IPS DF 19.7 (cell line): ENCODE results near the gene CASK.
"Not testable (repeated sequence)": the region's sequence is repeated elsewhere in the genome, so short reads cannot be mapped to it uniquely, and the experiment has no call there.

Source experiments
- DNase-seq: peaks from one replicate; pipeline ENCODE4 v3.0.0-alpha.2; 2013; ENCODE audit warnings: low read depth, low spot score

The CASK gene

DNA sequence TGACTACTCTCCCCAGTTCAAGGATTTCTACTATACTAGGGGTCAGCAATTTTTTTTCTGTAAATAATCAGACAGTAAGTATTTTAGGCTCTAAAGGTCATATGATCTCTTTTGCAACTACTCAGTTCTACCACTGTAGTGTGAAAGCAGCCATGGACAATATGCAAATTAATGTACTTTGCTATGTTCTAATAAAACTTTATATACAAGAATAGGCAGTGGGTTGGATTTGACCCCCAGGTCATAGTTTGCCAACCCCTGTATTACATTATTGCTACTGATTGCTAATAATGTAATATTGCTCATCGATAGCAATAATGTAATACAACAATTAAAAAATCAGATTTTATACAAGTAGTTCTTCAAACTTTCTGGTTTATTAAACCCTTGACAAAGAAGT, 293.8 kb downstream of the CASK start:
- DNase-seq = no peak

- DNase-seq = no peak
Measured at GRCh38 chrX:41621222-41621723, 302.1 kb downstream of the CASK start.

DNA sequence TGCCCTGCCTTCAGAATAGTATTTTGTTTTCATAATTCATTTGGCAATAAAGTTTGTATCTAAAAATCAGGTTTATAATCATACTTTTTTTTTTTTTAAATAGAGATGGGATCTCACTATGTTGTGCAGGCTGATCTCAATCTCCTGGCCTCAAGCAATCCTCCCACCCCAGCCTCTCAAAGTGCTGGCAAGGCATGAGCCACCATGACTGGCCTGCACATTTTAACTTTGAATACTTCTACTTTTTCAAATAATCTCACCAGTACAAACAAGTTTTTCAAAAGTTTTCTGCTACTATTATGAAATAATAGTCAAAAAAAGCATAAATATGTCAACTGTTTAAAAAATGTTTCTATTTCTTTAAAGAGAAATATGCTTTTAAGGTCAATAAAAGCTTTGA, 304.1 kb downstream of the CASK start:
- no peak for DNase-seq

DNA sequence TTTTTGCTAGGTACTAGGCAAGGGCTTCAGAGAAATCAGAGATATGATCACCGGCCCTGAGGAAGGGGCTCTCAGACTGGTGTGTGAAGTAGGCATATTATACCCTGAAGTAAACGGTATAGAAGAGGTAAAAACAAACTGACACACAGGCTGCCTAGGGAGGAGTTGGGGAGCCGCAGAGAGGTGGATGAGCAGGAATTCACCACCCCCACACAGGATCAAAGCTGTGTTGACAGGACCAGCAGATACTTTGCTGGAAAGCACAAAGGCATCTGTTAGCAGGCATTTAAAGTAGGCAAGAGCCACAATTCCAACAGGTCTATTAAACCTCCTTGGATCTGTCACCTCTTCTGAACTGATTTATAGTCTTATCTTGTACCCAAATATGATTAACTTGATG, 306.4 kb downstream of the CASK start:
- no peak for DNase-seq

DNA sequence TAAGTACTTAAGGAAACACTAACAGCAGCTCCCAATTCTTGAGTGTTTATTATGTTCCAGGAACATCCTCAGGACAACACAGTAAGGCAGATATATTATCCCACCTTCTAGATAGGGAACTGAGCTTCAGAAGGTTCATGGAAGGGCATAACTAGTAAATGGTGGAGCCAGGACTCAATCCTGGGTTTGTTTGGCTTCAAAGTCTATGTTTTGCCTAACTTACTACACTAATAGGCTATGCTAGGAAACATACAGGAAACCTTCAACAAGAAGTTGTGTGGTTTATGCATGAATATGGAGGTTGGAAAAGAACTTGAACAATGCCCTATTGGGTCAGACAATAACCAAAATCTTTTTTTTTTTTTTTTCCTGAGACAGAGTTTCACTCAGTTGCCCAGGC, 307.1 kb downstream of the CASK start:
- DNase-seq = no peak

GRCh38 chrX:41608244-41608643, 315.1 kb downstream of the CASK start:
- no peak for DNase-seq

GRCh38 chrX:41607264-41607832, 316.0 kb downstream of the CASK start:
- DNase-seq = no peak

- not testable (repeated sequence) for DNase-seq
Measured at GRCh38 chrX:41606057-41606456, 317.3 kb downstream of the CASK start.

DNA sequence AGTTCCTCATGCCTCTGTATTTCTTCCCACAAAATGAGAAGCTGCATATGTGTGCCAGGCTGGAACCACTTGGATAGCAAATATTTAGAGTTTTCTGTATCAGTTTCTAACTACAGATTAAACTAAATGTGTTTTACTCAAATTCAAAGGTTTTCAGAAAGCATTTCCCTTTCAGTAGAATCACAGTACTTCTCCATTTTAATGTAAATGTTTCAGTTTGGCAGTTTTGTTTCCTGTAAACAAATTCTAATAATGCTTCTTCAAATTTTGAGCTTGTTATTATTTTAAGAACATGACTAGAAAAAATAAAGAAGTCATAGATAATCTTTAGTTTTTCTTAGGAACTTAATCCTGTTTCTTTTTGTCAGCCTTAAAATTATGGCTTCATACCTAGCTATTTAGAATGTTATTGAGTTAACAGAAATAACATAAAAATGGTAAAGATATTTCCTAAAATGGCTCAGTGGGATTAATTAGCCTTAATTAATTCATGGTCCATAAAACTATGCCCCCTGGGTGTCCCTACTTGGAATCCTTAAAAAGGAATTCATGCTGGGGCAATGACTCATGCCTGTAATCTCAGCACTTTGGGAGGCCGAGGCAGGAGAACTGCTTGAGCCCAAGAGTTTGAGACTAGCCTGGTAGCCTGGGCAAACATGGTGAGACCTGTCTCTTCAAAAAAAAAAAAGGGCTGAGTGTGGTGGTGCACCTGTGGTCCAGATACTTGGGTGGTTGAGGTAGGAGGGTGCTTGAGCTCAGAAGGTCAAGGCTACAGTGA, 318.4 kb downstream of the CASK start:
- no peak for DNase-seq

GRCh38 chrX:41604177-41604576, 319.2 kb downstream of the CASK start:
- no peak for DNase-seq

DNA sequence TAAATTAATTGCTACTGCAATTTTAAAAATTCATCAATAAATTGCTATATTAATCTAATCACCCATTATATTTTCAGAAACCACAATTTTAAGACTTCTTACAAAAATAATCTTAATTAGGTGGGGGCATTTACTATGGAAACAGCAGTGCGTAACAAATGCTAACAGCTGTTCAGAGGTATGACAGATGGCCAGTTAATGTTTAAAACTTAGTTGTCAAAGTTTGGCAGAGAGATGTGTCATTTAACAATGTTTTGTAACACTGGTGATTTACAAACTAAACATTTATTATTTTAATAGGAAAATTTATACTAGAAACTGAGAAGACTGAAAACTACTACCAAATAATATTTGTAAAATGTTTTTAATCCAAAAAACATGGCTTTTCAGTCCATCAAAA, 319.8 kb downstream of the CASK start:
- DNase-seq = no peak

DNA sequence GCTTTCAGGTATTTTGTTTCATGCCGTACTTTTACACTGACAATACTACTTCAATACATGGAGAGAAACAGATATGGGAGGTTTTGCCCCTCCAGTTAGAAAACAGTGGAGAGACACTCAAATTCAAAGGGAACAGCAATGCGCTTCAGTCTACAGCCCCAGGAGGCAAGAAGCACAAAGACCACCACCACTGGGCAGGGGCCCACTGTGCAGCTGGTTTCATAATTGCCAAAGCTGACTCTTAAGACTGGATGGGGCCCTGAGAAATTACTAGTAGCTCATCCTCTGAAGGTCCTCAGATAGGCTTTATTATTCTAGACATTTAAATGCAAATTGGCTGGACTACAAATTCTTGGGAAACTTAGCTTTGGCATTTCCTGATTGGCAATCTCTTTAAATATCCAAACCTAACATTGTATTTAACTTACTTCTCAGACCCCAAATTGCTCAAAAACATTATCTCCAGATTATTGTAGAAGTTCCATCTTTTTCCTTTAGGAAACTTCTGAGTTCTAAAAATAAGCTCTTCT, 320.5 kb downstream of the CASK start:
- no peak for DNase-seq

- DNase-seq = no peak
Measured at GRCh38 chrX:41600291-41600690, 323.1 kb downstream of the CASK start.

- DNase-seq = no peak
Measured at GRCh38 chrX:41599507-41599906, 323.8 kb downstream of the CASK start.

- no peak for DNase-seq
Measured at GRCh38 chrX:41596596-41596995, 326.8 kb downstream of the CASK start.

GRCh38 chrX:41594634-41595033, 328.7 kb downstream of the CASK start:
- DNase-seq = no peak

GRCh38 chrX:41591906-41592305, 331.4 kb downstream of the CASK start:
- no peak for DNase-seq

- no peak for DNase-seq
Measured at GRCh38 chrX:41590641-41591040, 332.7 kb downstream of the CASK start.

DNA sequence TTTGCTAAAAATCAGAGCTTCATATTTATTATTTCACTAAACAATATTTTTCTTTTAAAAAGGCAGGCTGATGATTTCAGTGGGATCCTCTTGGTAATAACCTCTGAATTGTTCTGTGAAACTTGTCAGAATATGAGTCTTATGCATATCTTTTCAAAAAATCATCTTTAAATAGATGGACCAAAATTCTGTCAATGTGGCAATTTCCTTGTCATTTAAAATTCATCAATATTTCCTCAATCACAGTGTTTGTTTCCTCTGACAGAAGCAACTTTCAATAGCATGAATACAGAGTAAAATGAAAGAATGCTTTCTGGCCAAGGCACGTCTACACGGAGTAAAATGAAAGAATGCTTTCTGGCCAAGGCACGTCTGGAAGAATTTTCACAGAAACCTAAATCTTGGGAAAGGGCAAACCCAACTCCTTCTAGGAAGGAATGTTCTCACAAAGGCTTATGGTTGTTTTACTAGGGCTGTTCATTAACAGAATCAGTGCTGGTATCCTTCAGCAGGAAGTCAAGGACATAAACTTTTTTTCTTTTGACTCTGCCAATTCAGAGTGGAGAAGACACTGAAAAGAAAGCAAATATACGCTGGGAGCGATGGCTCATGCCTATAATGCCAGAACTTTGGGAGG, 333.6 kb downstream of the CASK start:
- no peak for DNase-seq

- no peak for DNase-seq
Measured at GRCh38 chrX:41588271-41588670, 335.1 kb downstream of the CASK start.

GRCh38 chrX:41580423-41581064, 342.8 kb downstream of the CASK start:
- DNase-seq = no peak

DNA sequence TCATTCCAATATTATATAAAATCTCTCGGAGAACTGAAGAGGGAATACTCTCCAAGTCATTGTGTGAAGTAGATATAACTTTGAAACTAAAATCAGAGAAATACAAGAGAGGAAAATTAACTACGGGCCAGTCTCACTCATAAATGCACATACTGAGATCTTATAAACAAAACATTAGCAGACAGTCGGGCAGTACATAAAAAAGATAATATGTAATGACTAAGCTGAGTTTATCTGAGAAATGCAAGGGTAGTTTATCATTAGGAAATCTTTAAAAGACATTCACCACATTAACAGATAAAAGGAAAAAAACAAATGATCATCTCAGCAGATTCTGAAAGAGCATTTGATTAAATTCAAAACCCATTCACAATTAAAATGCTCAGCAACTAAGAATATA, 359.5 kb downstream of the CASK start:
- DNase-seq = no peak
